AG04449 (cell line): ENCODE measurements around the gene SPCS2.

Experiments
- CTCF ChIA-PET: fragments of 350-600 bp; formaldehyde crosslinking; extraction: SDS; loops from one replicate; lab custom pipeline; 2021; ENCODE audit warnings: antibody characterized with exemption; lab: Yijun Ruan, JAX
- POLR2A ChIA-PET: fragments of 400-600, 350-600 bp; formaldehyde crosslinking; extraction: SDS; loops from one replicate; lab custom pipeline; 2020; ENCODE audit warnings: antibody characterized with exemption, inconsistent platforms; lab: Yijun Ruan, JAX
- DNase-seq: peaks from one replicate; pipeline ENCODE4 v3.0.0-alpha.2; 2010; ENCODE audit warnings: low read depth, low spot score
- H3K4me3 ChIP-seq: 2 replicates; pipeline ENCODE4 v1.5.1; 2011; ENCODE audit warnings: low read depth, mild to moderate bottlenecking, control low read depth, low read length
- TF ChIP-seq, protein P1 (sequence below): IDR thresholded peaks from one replicate; pipeline ENCODE4 v1.5.1; 2011; ENCODE audit warnings: mild to moderate bottlenecking, moderate library complexity, low read length, control low read depth, inconsistent platforms; ENCODE audit not compliant: insufficient read depth; ENCODE audit errors: missing control alignments

Gene SPCS2

GRCh38 chr11:74992852-74993251, 43.8 kb downstream of the SPCS2 start:
- CTCF ChIA-PET = interaction anchor here (1.3 kb wide), 1 partner anchor 30 kb away, joined by 3 read pairs; no protein-coding TSS in a partner anchor
- no peak for DNase-seq
- POLR2A ChIA-PET = no interaction called here
- H3K4me3 ChIP-seq = no peak overlapping the region
- TF ChIP-seq, protein P1, sequence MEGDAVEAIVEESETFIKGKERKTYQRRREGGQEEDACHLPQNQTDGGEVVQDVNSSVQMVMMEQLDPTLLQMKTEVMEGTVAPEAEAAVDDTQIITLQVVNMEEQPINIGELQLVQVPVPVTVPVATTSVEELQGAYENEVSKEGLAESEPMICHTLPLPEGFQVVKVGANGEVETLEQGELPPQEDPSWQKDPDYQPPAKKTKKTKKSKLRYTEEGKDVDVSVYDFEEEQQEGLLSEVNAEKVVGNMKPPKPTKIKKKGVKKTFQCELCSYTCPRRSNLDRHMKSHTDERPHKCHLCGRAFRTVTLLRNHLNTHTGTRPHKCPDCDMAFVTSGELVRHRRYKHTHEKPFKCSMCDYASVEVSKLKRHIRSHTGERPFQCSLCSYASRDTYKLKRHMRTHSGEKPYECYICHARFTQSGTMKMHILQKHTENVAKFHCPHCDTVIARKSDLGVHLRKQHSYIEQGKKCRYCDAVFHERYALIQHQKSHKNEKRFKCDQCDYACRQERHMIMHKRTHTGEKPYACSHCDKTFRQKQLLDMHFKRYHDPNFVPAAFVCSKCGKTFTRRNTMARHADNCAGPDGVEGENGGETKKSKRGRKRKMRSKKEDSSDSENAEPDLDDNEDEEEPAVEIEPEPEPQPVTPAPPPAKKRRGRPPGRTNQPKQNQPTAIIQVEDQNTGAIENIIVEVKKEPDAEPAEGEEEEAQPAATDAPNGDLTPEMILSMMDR = no peak

DNA sequence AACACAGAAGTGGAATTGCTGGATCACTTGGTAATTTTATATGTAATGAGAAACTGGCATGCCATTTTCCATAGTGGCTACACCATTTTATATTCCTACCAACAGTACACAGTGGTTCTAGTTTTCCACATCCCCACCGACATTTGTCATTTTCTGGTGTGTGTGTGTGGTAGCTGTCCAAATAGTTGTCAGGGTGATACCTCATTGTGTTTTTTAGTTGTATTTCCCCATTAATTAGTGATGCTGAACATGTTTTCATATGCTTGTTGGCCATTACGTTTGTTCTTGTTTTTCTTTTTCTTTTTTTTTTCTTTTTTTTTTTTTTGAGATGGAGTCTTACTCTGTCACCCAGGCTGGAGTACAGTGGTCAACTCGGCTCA, 51.9 kb downstream of the SPCS2 start:
- ChIA-PET CTCF (interaction anchor here (1.2 to 22.5 kb wide), 3 partner anchors 11 to 241 kb away, joined by 5 to 316 read pairs (median 14); no protein-coding TSS in a partner anchor), POLR2A (no interaction called here)
- TF ChIP-seq, protein P1 = no peak
- H3K4me3 ChIP-seq = no peak overlapping the region
- no peak for DNase-seq

DNA sequence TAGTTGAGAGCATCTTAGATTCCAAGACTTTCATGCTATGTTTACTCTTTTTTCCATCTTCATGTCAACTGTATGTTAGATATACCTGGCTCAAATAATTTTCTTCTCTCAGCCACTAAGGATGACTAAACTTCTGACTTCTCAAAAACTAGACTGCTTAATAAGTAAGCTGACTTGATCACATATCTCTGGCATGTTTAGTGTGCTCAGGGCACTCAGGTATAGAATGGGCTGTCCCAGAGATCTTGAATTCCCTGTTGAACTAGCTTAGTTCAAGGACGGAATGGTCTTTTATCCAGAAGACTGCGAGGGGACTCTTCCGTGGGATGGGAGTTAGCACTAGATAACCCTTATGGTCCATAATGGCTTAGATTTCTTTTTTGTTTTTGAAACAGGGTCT, 52.6 kb downstream of the SPCS2 start:
- ChIA-PET POLR2A (no interaction called here), CTCF (interaction anchor here (0.9 to 22.5 kb wide), 4 partner anchors 11 to 240 kb away, joined by 4 to 316 read pairs (median 10); no protein-coding TSS in a partner anchor)
- TF ChIP-seq, protein P1 = no peak
- no peak overlapping the region for H3K4me3 ChIP-seq
- DNase-seq = no peak

DNA sequence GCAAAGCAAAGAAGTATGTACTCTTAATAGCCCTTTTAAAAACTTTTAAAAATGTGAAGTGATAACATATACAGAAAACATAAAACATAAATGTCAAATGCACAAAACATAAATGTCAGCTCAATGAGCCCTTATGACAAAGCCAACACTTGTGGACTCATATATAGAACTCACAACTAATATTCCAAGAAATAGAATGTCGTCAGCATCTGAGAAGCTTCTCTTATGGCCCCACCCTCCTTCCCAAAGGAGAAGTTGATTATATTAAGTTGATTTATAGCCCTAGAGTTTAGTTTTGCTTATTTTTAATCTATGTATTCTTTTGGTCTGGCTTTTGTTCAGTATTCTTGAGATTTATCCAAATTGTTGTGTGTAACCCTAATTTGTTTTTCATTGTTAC, 53.5 kb downstream of the SPCS2 start:
- CTCF ChIA-PET = interaction anchor here (1.0 to 22.5 kb wide), 3 partner anchors 10 to 246 kb away, joined by 4 to 316 read pairs (median 14); no protein-coding TSS in a partner anchor
- no peak for DNase-seq
- H3K4me3 ChIP-seq = no peak overlapping the region
- POLR2A ChIA-PET = no interaction called here
- TF ChIP-seq, protein P1 = no peak

DNA sequence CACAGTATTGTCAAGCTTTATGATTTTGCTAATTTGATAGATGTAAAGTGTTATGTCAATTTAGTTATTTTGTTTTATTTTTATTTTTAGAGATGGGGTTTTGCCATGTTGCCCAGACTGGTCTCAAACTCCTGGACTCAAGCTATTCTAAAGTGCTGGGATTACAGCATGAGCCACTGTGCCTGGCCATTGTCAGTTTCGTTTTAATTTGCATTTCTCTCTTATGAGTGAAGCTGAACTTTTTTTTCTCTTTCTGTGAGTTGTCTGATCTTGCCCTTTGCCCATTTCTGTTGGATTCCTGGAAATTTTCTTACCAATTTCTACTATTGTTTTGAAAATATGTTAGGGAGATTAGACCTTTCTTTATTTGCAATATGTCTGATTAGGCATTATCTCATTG, 55.1 kb downstream of the SPCS2 start:
- no peak overlapping the region for H3K4me3 ChIP-seq
- CTCF ChIA-PET = interaction anchor here (1.0 to 22.5 kb wide), 3 partner anchors 8 to 75 kb away, joined by 3 to 316 read pairs (median 4); no protein-coding TSS in a partner anchor
- TF ChIP-seq, protein P1 = no peak
- DNase-seq = no peak
- POLR2A ChIA-PET = no interaction called here

DNA sequence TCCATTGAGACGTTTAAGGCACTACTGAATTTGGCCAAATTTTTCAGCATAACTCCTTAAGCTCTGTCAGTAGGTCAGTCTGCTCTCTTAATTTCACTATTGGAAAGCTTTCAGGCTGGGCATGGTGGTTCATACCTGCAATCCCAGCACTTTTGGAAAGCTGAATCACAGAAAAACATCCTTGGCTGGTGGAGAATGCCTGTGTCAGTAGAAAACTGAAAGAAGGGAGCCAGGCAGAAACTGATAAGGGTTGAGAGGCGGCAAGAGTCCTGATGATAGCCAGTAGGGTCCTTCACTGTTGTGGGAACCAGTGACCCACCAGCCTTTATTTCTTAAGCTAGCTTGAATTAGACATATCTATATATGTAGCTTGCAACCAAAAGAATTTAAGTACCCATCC, 62.3 kb downstream of the SPCS2 start:
- CTCF ChIA-PET = interaction anchor here (0.6 to 22.5 kb wide), 7 partner anchors 9 to 238 kb away, joined by 3 to 316 read pairs (median 5); no protein-coding TSS in a partner anchor
- DNase-seq = no peak
- H3K4me3 ChIP-seq = no peak overlapping the region
- TF ChIP-seq, protein P1 = no peak
- POLR2A ChIA-PET = no interaction called here
